Measurements from ENCODE around the gene AQP4. TPM values are rescaled to one million over a fixed set of nuclear protein-coding genes. Genes with fewer than 3 reads are reported as not detected.

AQP4 gene
- total RNA-seq, 4 donors from 2014 or later, result 0.30 TPM; not detected in 3

- no peak for DNase-seq (ENCODE audit: low spot score in 2 of 2)
- H3K4me1 ChIP-seq, result no peaks in the 10 kb centered on the region
- 47 to 59% methylated on average over 6 of the region's 6 CpGs for WGBS, 2 donors
- H3K36me3 ChIP-seq, result no peaks in the 10 kb centered on the region
- H3K27me3 ChIP-seq, result no peaks in the 10 kb centered on the region
- TF ChIP-seq CTCF (IDR thresholded peaks at IDR 0.05) (no peak), EP300 (IDR thresholded peaks at IDR 0.05) (no peak), POLR2A (IDR thresholded peaks at IDR 0.05) (no peak)
- no peak overlapping the region for H3K27ac ChIP-seq
- H3K4me3 ChIP-seq, result no peak overlapping the region
- no peaks in the 10 kb centered on the region for H3K9me3 ChIP-seq
Observed at GRCh38 chr18:26826656-26827235, 38.8 kb downstream of the AQP4 start.

- TF ChIP-seq POLR2A (IDR thresholded peaks at IDR 0.05), result no peak
- TF ChIP-seq EP300 (IDR thresholded peaks at IDR 0.05), result no peak
- TF ChIP-seq CTCF (IDR thresholded peaks at IDR 0.05), result no peak
- WGBS, 2 donors, result 90 to 94% methylated on average over 1 of the region's 1 CpG
- no peak for DNase-seq (ENCODE audit: low spot score in 2 of 2)
Observed at GRCh38 chr18:26821181-26821580, 44.3 kb downstream of the AQP4 start.

GRCh38 chr18:26819046-26819445 lies 46.5 kb downstream of the AQP4 start:
- H3K27me3 ChIP-seq, result no peaks in the 10 kb centered on the region
- peaks cover 0 to 22% (median 8%) of the 10 kb centered on the region in 4 donors for H3K9me3 ChIP-seq
- DNase-seq (ENCODE audit: low spot score in 2 of 2), result no peak
- TF ChIP-seq CTCF (IDR thresholded peaks at IDR 0.05) (no peak), EP300 (IDR thresholded peaks at IDR 0.05) (no peak), POLR2A (IDR thresholded peaks at IDR 0.05) (no peak)
- no peaks in the 10 kb centered on the region for H3K4me1 ChIP-seq
- 87 to 92% methylated on average over 1 of the region's 1 CpG for WGBS, 2 donors
- H3K4me3 ChIP-seq, result no peak overlapping the region
- no peak overlapping the region for H3K27ac ChIP-seq
- no peaks in the 10 kb centered on the region for H3K36me3 ChIP-seq

More at GRCh38 chr18:26821181-26821580, 44.3 kb downstream of the AQP4 start:
- H3K4me1 ChIP-seq, result no peaks in the 10 kb centered on the region
- no peak overlapping the region for H3K27ac ChIP-seq
- no peaks in the 10 kb centered on the region for H3K27me3 ChIP-seq
- H3K36me3 ChIP-seq, result no peaks in the 10 kb centered on the region
- peaks cover 0 to 22% (median 8%) of the 10 kb centered on the region in 4 donors for H3K9me3 ChIP-seq
- H3K4me3 ChIP-seq, result no peak overlapping the region

- no peaks in the 10 kb centered on the region for H3K36me3 ChIP-seq
- DNase-seq (ENCODE audit: low spot score in 2 of 2), result no peak
- 80 to 95% methylated on average over 1 of the region's 1 CpG for WGBS, 2 donors
- no peak overlapping the region for H3K4me3 ChIP-seq
- no peaks in the 10 kb centered on the region for H3K27me3 ChIP-seq
- no peak overlapping the region for H3K27ac ChIP-seq
- TF ChIP-seq POLR2A (IDR thresholded peaks at IDR 0.05) (no peak), CTCF (IDR thresholded peaks at IDR 0.05) (no peak)
- no peaks in the 10 kb centered on the region for H3K4me1 ChIP-seq
- H3K9me3 ChIP-seq, result peaks cover 0 to 22% (median 8%) of the 10 kb centered on the region in 4 donors
Observed at GRCh38 chr18:26818461-26818860, 47.0 kb downstream of the AQP4 start.

GRCh38 chr18:26813043-26813442 lies 52.5 kb downstream of the AQP4 start:
- 52 to 61% methylated on average over 1 of the region's 1 CpG for WGBS, 2 donors
- no peaks in the 10 kb centered on the region for H3K36me3 ChIP-seq

More at GRCh38 chr18:26813043-26813442, 52.5 kb downstream of the AQP4 start:
- Histone ChIP-seq H3K27me3 (no peaks in the 10 kb centered on the region), H3K27ac (no peak overlapping the region), H3K4me1 (no peaks in the 10 kb centered on the region), H3K9me3 (peaks cover 0 to 5% (median 2%) of the 10 kb centered on the region in 4 donors), H3K4me3 (no peak overlapping the region)
- TF ChIP-seq EP300 (IDR thresholded peaks at IDR 0.05), result no peak
- TF ChIP-seq CTCF (IDR thresholded peaks at IDR 0.05), result peak in 2 of 5 experiments; percentile 7 to 15
- no peak for TF ChIP-seq POLR2A (IDR thresholded peaks at IDR 0.05)
- no peak for DNase-seq (ENCODE audit: low spot score in 2 of 2)

Measured in tibial nerve (tissue), 4 donors.